ENCODE data around the gene SULF2.
"Not testable (repeated sequence)": the region's sequence is repeated elsewhere in the genome, so short reads cannot be mapped to it uniquely, and the experiment has no call there.

Gene SULF2

DNA sequence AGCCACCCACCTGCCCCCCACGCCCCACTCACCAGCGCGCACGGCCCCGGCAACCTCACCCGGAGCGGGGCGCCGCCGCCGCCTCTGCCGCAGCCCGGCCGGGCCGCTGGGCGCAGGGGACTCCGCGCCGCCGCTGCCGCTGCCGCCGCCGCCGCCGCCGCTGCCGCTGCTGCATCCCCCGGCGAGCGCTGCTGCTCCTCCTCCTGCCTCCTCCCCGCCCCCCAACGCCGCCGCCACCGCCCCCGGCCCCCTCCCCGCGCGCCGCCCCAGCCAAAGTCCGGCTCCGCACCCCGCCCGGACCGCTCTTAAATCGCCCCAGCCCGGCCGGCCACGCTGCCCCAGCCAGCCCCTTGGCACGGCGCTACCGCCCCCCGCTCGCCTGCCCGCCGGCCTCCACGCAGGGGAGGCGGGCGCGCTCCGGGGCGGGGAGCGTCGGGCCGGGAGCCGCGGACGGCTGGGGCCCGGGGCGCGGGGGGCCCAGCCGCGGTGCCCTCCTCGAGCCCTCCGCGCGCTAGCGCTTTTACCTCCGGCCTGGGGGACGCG lies at the start of gene SULF2:
TSS of gene SULF2 (minus strand) at position 171 of the 543 bp plus-strand sequence. CDS start 28,118 bp downstream, outside the sequence.
- no peak for DNase-seq (ENCODE audit: low read depth in 2 of 2)

DNA sequence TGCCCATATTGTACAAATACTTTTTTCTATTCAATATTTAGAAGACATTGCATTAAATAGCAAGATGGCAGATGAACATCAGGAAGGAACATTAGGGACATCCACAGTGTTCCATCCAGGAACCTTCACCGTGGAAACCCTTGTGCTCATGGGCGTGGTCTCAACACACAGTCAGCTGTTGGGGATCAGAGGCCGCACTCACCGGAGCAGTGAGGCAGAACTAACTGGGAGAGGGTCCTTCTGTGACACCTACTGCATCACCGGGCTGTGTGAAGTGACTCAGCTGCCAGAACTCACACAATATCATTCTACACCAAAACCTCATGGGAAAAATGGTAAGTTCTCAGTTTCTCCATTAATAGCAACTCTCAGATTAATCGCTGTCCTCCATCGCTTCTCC lies 46.4 kb upstream of the SULF2 start:
- DNase-seq (ENCODE audit: low read depth in 2 of 2) = not testable (repeated sequence)

- not testable (repeated sequence) for DNase-seq (ENCODE audit: low read depth in 2 of 2)
These were observed 41.4 kb upstream of the SULF2 start for GRCh38 chr20:47826716-47827115.

DNA sequence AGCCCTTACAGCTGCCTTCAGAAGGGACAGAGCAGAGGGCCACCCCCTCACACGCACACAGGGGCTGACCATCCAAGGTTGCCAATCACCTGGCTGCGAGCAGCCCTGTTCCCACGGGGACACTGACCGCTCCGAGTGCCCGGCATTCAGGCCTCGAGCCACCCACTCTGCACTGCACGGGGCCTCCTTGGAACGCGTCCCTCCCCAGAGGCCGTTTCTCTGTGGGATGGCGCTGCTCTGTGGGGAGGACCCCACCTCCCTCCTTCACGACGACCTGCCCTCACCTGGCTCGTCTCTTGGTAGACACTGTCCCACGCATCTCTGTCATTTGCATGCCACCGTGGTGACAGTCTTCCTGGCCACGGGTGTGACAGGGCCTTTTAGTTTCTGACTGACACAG lies 40.7 kb upstream of the SULF2 start:
- not testable (repeated sequence) for DNase-seq (ENCODE audit: low read depth in 2 of 2)

GRCh38 chr20:47825011-47825762 lies 39.9 kb upstream of the SULF2 start:
- DNase-seq (ENCODE audit: low read depth in 2 of 2) = no peak

GRCh38 chr20:47823941-47824340 lies 38.7 kb upstream of the SULF2 start:
- DNase-seq (ENCODE audit: low read depth in 2 of 2) = not testable (repeated sequence)

DNA sequence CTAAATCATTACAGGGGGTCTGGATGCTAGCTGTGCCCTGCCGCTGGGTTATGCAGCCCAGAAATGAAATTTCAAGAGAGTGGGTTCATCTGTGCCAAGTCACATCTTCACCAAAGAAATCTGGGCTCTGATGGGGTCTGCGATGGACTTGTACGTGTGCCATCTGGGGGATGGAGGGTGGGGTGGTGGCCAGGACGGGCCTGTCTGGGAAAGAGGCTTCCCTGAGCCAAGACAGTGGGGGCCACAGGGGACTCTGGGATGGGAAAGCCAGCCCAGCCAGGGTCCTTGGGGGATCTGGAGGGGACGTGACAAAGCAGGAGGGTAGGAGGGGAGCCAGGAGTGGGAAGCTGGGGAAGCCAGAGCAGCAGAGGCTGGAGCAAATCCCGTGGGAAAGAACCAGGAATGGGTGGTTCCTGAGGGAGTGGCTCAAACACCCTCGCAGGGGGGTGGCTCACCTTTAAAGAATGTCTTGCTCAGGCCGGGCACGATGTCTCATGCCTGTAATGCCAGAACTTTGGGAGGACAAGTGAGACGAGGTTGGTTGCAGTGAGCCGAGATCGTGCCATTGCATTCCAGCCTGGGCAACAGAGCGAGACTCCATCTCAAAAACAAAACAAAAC lies 36.3 kb upstream of the SULF2 start:
- no peak for DNase-seq (ENCODE audit: low read depth in 2 of 2)

- no peak for DNase-seq (ENCODE audit: low read depth in 2 of 2)
These were observed 33.8 kb upstream of the SULF2 start for GRCh38 chr20:47818996-47819609.

- DNase-seq (ENCODE audit: low read depth in 2 of 2) = no peak
These were observed 33.2 kb upstream of the SULF2 start for GRCh38 chr20:47818466-47818865.

DNA sequence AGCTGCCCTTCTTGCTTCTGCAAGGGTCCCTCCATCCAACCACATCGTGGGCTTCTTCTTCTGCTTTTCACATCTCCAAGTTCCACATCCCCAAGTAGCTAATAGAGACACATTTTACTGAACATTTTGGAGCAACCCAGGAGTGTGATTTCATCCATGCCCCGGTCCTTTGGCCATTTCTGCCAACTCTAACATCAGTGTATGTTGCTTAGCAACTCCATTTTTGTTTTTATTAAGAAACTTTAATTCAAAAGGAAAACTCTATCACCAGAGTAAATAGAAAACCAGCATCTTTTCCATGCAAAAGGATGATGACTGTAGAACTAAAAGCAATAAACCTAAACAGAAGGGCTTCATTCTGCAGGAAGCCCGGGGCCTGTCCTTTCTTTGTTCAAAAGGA lies 32.7 kb upstream of the SULF2 start:
- no peak for DNase-seq (ENCODE audit: low read depth in 2 of 2)

GRCh38 chr20:47817573-47817972 lies 32.3 kb upstream of the SULF2 start:
- no peak for DNase-seq (ENCODE audit: low read depth in 2 of 2)

DNA sequence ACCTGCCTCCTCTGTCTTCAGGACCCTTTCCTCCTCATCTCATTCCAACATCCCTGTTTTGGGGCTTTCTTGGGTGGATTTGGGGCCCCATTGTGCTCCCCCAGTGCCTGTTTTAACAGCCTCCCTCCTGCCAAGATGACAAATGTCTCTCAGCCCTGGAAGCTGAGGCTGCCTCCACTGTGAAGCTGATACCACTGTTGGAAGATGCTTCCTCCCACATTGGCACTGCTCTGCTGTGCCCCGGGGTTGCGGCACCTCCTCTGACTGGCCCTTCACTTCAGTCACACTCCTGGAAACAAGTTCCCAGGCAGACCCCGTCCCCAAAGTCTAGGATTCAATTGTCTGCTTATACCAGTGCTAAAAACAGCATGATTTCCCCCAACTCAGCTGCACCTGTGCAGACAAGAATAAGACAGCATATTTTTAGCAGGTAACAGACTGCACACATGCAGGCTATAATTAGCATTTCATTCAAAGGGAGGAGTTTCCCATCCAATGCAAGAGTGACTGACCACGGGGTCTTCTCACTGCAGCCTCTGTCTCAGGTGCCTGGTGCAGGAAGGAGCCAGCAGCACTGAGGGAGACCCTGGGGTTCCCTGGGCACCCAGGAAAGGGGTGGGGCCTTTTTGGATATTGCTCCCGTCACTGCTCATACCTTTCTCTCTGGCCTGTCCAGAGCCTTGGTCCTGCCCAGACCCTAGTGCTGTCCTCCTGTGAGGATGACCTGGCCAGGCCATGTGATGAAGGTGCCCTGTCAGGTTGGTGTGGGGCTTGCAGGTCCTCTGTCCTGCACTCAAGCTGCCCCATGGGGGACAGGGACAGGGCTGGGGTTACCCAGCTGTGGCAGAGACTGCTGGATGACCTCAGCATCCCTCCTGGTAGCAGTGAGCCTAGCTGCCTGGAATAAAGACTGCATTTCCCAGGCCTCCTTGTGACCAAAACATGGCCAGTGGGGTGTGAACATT lies 31.5 kb upstream of the SULF2 start:
- DNase-seq (ENCODE audit: low read depth in 2 of 2) = no peak

GRCh38 chr20:47815866-47816265 lies 30.6 kb upstream of the SULF2 start:
- DNase-seq (ENCODE audit: low read depth in 2 of 2) = no peak

GRCh38 chr20:47815416-47815806 lies 30.1 kb upstream of the SULF2 start:
- no peak for DNase-seq (ENCODE audit: low read depth in 2 of 2)

- no peak for DNase-seq (ENCODE audit: low read depth in 2 of 2)
These were observed 29.5 kb upstream of the SULF2 start for GRCh38 chr20:47814632-47815415.

GRCh38 chr20:47810721-47811347 lies 25.6 kb upstream of the SULF2 start:
- no peak for DNase-seq (ENCODE audit: low read depth in 2 of 2)

DNA sequence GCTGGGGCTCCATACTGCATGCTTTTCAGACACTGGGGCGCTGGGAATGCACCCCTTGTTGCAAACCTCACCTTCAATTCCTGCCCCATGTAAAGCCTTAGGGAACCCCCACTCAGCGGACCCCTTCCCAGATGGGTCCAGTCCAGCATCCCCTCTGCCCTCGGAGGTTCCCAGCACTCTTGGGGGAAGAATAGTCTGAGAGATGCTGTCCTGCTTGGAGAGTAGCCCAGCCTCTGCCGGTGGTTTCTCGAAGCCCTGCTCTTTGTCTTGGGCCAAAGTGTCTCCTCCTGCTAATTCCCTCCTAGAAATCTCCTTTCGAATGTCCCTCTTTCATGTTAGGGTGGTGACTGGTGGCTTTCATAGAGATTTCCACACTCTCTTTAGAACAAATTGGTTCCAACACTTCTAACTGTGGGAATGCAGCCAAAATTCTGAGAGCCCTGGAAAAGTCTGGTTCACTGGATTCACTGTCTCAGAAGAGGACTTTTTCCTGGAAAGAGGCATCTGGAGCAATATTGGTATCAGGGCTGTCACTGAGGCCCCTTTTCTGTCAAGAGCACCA lies 24.9 kb upstream of the SULF2 start:
- no peak for DNase-seq (ENCODE audit: low read depth in 2 of 2)

GRCh38 chr20:47809161-47809960 lies 24.1 kb upstream of the SULF2 start:
- no peak for DNase-seq (ENCODE audit: low read depth in 2 of 2)

GRCh38 chr20:47805951-47806350 lies 20.7 kb upstream of the SULF2 start:
- DNase-seq (ENCODE audit: low read depth in 2 of 2) = no peak
